H9 (cell line): ENCODE data around the gene ENTPD1. TPM values are rescaled to one million over a fixed set of nuclear protein-coding genes. Genes with fewer than 3 reads are reported as not detected.

Source experiments
- DNase-seq: peaks from one replicate; pipeline ENCODE4 v3.0.0-alpha.2; 2017
- H2AFZ ChIP-seq: one replicate; pipeline ENCODE4 v1.6.1; 2013; ENCODE audit warnings: mild to moderate bottlenecking, low read length, control low read depth, moderate library complexity
- H2AK5ac ChIP-seq: 2 replicates; pipeline ENCODE4 v1.6.1; 2013; ENCODE audit warnings: low read length, control low read depth, mixed read lengths; ENCODE audit not compliant: insufficient read length
- H2BK120ac ChIP-seq: one replicate; pipeline ENCODE4 v1.6.1; 2013; ENCODE audit warnings: low read depth, mild to moderate bottlenecking, low read length, control low read depth, inconsistent platforms; ENCODE audit not compliant: poor library complexity, severe bottlenecking
- H2BK12ac ChIP-seq: 2 replicates; pipeline ENCODE4 v1.6.1; 2013; ENCODE audit warnings: low read length, control low read depth, mixed read lengths, low read depth; ENCODE audit not compliant: insufficient read length
- H2BK15ac ChIP-seq: 2 replicates; pipeline ENCODE4 v1.6.1; 2013; ENCODE audit warnings: low read depth, low read length, control low read depth
- H2BK20ac ChIP-seq: one replicate; pipeline ENCODE4 v1.6.1; 2013; ENCODE audit warnings: low read depth, mild to moderate bottlenecking, low read length, control low read depth, inconsistent platforms; ENCODE audit not compliant: poor library complexity, severe bottlenecking
- H2BK5ac ChIP-seq: 2 replicates; pipeline ENCODE4 v1.6.1; 2013; ENCODE audit warnings: low read length, control low read depth, mixed read lengths; ENCODE audit not compliant: insufficient read length
- H3K14ac ChIP-seq: 2 replicates; pipeline ENCODE4 v1.6.1; 2013; ENCODE audit warnings: low read length, control low read depth; ENCODE audit not compliant: insufficient read depth
- H3K18ac ChIP-seq: 2 replicates; pipeline ENCODE4 v1.6.1; 2013; ENCODE audit warnings: low read depth, mild to moderate bottlenecking, mixed read lengths, low read length, control low read depth; ENCODE audit not compliant: insufficient read length
- H3K23ac ChIP-seq: 2 replicates; pipeline ENCODE4 v1.6.1; 2013; ENCODE audit warnings: low read length, control low read depth, mixed read lengths, low read depth; ENCODE audit not compliant: insufficient read length
- H3K23me2 ChIP-seq: 2 replicates; pipeline ENCODE4 v1.6.1; 2013; ENCODE audit warnings: low read depth, mild to moderate bottlenecking, mixed read lengths, low read length, control low read depth; ENCODE audit not compliant: insufficient read length, poor library complexity, severe bottlenecking
- H3K27ac ChIP-seq: 2 replicates; pipeline ENCODE4 v1.5.1; 2013; ENCODE audit warnings: low read length, control low read depth, mixed read lengths, low read depth; ENCODE audit not compliant: insufficient read length
- H3K27me3 ChIP-seq: 2 replicates; pipeline ENCODE4 v1.6.1; 2013; ENCODE audit warnings: low read length, control low read depth, inconsistent platforms; ENCODE audit not compliant: insufficient read depth
- H3K4ac ChIP-seq: 2 replicates; pipeline ENCODE4 v1.6.1; 2013; ENCODE audit warnings: low read depth, mild to moderate bottlenecking, control low read depth, inconsistent platforms, low read length, moderate library complexity
- H3K4me1 ChIP-seq: 2 replicates; pipeline ENCODE4 v1.6.1; 2013; ENCODE audit warnings: low read length, control low read depth, inconsistent platforms; ENCODE audit not compliant: insufficient read depth
- H3K4me2 ChIP-seq: 2 replicates; pipeline ENCODE4 v1.6.1; 2013; ENCODE audit warnings: low read length, control low read depth, mixed read lengths; ENCODE audit not compliant: insufficient read length, insufficient read depth
- H3K56ac ChIP-seq: 2 replicates; pipeline ENCODE4 v1.6.1; 2013; ENCODE audit warnings: low read depth, mild to moderate bottlenecking, mixed read lengths, low read length, control low read depth; ENCODE audit not compliant: insufficient read length
- H3K79me1 ChIP-seq: 2 replicates; pipeline ENCODE4 v1.6.1; 2013; ENCODE audit warnings: low read depth, mild to moderate bottlenecking, moderate library complexity, low read length, control low read depth, inconsistent platforms; ENCODE audit not compliant: insufficient read depth, poor library complexity, severe bottlenecking
- H3K79me2 ChIP-seq: 2 replicates; pipeline ENCODE4 v1.6.1; 2013; ENCODE audit warnings: low read length, control low read depth, inconsistent platforms; ENCODE audit not compliant: insufficient read depth
- H3K9ac ChIP-seq: 2 replicates; pipeline ENCODE4 v1.6.1; 2013; ENCODE audit warnings: low read length, control low read depth, mixed read lengths; ENCODE audit not compliant: insufficient read length; ENCODE audit errors: extremely low read depth
- H3K9me3 ChIP-seq: one replicate; pipeline ENCODE4 v1.6.1; 2013; ENCODE audit warnings: low read depth, low read length, inconsistent platforms; ENCODE audit not compliant: control insufficient read depth
- H3T11ph ChIP-seq: one replicate; pipeline ENCODE4 v1.6.1; 2013; ENCODE audit warnings: mild to moderate bottlenecking, low read length, control low read depth, inconsistent platforms
- H4K20me1 ChIP-seq: one replicate; pipeline ENCODE4 v1.6.1; 2013; ENCODE audit not compliant: control insufficient read depth, insufficient read length, insufficient read depth
- H4K5ac ChIP-seq: 2 replicates; pipeline ENCODE4 v1.6.1; 2013; ENCODE audit warnings: low read depth, mild to moderate bottlenecking, mixed read lengths, low read length, control low read depth; ENCODE audit not compliant: insufficient read length
- H4K8ac ChIP-seq: replicated peaks from 2 replicates; pipeline ENCODE4 v1.6.1; 2013; ENCODE audit warnings: low read length, control low read depth, mixed read lengths, low read depth; ENCODE audit not compliant: insufficient read length
- H4K91ac ChIP-seq: 2 replicates; pipeline ENCODE4 v1.6.1; 2013; ENCODE audit warnings: low read depth, mild to moderate bottlenecking, moderate library complexity, mixed read lengths, low read length, control low read depth; ENCODE audit not compliant: insufficient read length
- H3K27ac Mint-ChIP-seq, 3 experiments: 2 replicates in 2 of 3; 3 replicates in 1 of 3; pipeline ENCODE4 v1.8.0; 2020 to 2021; ENCODE audit warnings: mixed read lengths in 3 of 3, mild to moderate bottlenecking in 1 of 3, moderate library complexity in 1 of 3
- H3K27me3 Mint-ChIP-seq: 2 replicates; pipeline ENCODE4 v1.8.0; 2021; ENCODE audit warnings: low read depth, mild to moderate bottlenecking, moderate library complexity, mixed read lengths
- H3K36me3 Mint-ChIP-seq, 3 experiments: 2 replicates in 2 of 3; 3 replicates in 1 of 3; pipeline ENCODE4 v1.8.0; 2020 to 2021; ENCODE audit warnings: low read depth in 3 of 3, mixed read lengths in 3 of 3; ENCODE audit not compliant: insufficient read depth in 1 of 3
- H3K4me1 Mint-ChIP-seq, 2 experiments: 2 replicates each; pipeline ENCODE4 v1.8.0; 2020; ENCODE audit warnings: mixed read lengths in 2 of 2
- H3K4me3 Mint-ChIP-seq, 2 experiments: 2 replicates in 1 of 2; 3 replicates in 1 of 2; pipeline ENCODE4 v1.8.0; 2020 to 2021; ENCODE audit warnings: mild to moderate bottlenecking in 2 of 2, mixed read lengths in 2 of 2, moderate library complexity in 1 of 2
- H3K9me3 Mint-ChIP-seq, 2 experiments: 2 replicates in 1 of 2; 3 replicates in 1 of 2; pipeline ENCODE4 v1.8.0; 2020; ENCODE audit warnings: mild to moderate bottlenecking in 2 of 2, mixed read lengths in 2 of 2, moderate library complexity in 1 of 2
- CTCF ChIP-seq: fragments of 200-600 bp; sonication (generic); conservative IDR thresholded peaks from 3 replicates; pipeline ENCODE4 v1.8.0; 2021; ENCODE audit warnings: antibody characterized with exemption, mild to moderate bottlenecking
- WGBS: extraction: QIAGEN DNeasy Blood & Tissue Kit; methylation state at CpG from one replicate; pipeline ENCODE4 v1.1.7; 2013; ENCODE audit warnings: missing lambda C conversion rate, low lambda C conversion rate, mixed read lengths; ENCODE audit not compliant: insufficient read length; ENCODE audit errors: extremely low coverage; 5-methylcytosine and 5-hydroxymethylcytosine counted together
- total RNA-seq: library from RNA; stranded (reverse); gene quantifications from 2 replicates; pipeline ENCODE4 v1.2.1, GENCODE V29; 2021

The ENTPD1 gene
- total RNA-seq, 1 experiment from 2014 or later = 1.9 TPM

- H3K36me3 Mint-ChIP-seq = no peaks in the 10 kb centered on the region
- H3K18ac ChIP-seq = no peak overlapping the region
- H2BK20ac ChIP-seq = no peak overlapping the region
- H3K27ac ChIP-seq = no peak overlapping the region
- H3K9me3 Mint-ChIP-seq = no peaks in the 10 kb centered on the region; a peak in 1 of 5 replicates
- WGBS = no CpG with 5 or more reads among the region's 1 CpG
- no peaks in the 10 kb centered on the region for H3K27me3 Mint-ChIP-seq
- no peak overlapping the region for H2BK120ac ChIP-seq
- no peak overlapping the region for H2AFZ ChIP-seq
- no peaks in the 10 kb centered on the region for H3K27me3 ChIP-seq
- no peak for DNase-seq
- H2BK12ac ChIP-seq = no peak overlapping the region
- H3K9me3 ChIP-seq = no peaks in the 10 kb centered on the region
- H4K20me1 ChIP-seq = no peaks in the 10 kb centered on the region
- H2BK15ac ChIP-seq = no peak overlapping the region
- no peak overlapping the region for H3K4me3 Mint-ChIP-seq
- H3K56ac ChIP-seq = no peak overlapping the region
- no peak overlapping the region for H3K4ac ChIP-seq
- H2AK5ac ChIP-seq = no peak overlapping the region
- no peak overlapping the region for H3T11ph ChIP-seq
- H3K14ac ChIP-seq = no peak overlapping the region
- H2BK5ac ChIP-seq = no peak overlapping the region
- H3K4me2 ChIP-seq = no peak overlapping the region
- no peaks in the 10 kb centered on the region for H3K4me1 ChIP-seq
- H4K91ac ChIP-seq = no peak overlapping the region
- H3K9ac ChIP-seq = no peak overlapping the region
- no peaks in the 10 kb centered on the region for H3K79me2 ChIP-seq
- no peak for TF ChIP-seq CTCF
- peaks cover 9 to 11% of the 10 kb centered on the region in 2 experiments for H3K4me1 Mint-ChIP-seq
- H3K23me2 ChIP-seq = no peaks in the 10 kb centered on the region
- H4K5ac ChIP-seq = no peak overlapping the region
- no peak overlapping the region for H3K23ac ChIP-seq
- H3K27ac Mint-ChIP-seq = no peak overlapping the region
- no peak overlapping the region for H4K8ac ChIP-seq
- H3K79me1 ChIP-seq = no peaks in the 10 kb centered on the region
Measured at GRCh38 chr10:95833042-95833610, 77.2 kb downstream of the ENTPD1 start.
